Activated CD4-positive, alpha-beta memory T cell treated with anti-CD3 and anti-CD28 coated beads for 36 hours (primary cell): ENCODE results near the gene S100B. TPM values are rescaled to one million over a fixed set of nuclear protein-coding genes. Genes with fewer than 3 reads are reported as not detected.

Source experiments
- CTCF ChIA-PET: fragments of 350-600 bp; sonication (Branson Sonifier 250); formaldehyde crosslinking; loops from one replicate; lab custom pipeline; 2021; ENCODE audit warnings: antibody characterized with exemption, inconsistent platforms; lab: Charles Lee
- POLR2A ChIA-PET: fragments of 350-600 bp; sonication (Branson Sonifier 250); formaldehyde crosslinking; loops from one replicate; lab custom pipeline; 2021; ENCODE audit warnings: antibody characterized with exemption; lab: Charles Lee
- DNase-seq: peaks from one replicate; pipeline ENCODE4 v3.0.0-alpha.2; 2020
- H3K27ac Mint-ChIP-seq: one replicate; pipeline ENCODE4 v1.8.0; 2021; ENCODE audit warnings: mixed read lengths
- H3K27me3 Mint-ChIP-seq: one replicate; pipeline ENCODE4 v1.8.0; 2021; ENCODE audit warnings: mixed read lengths
- H3K36me3 Mint-ChIP-seq: one replicate; pipeline ENCODE4 v1.8.0; 2021; ENCODE audit warnings: mixed read lengths
- H3K4me1 Mint-ChIP-seq: one replicate; pipeline ENCODE4 v1.8.0; 2021; ENCODE audit warnings: low read depth, mixed read lengths
- H3K4me3 Mint-ChIP-seq: one replicate; pipeline ENCODE4 v1.8.0; 2021; ENCODE audit warnings: mild to moderate bottlenecking, mixed read lengths
- H3K9me3 Mint-ChIP-seq: one replicate; pipeline ENCODE4 v1.8.0; 2021; ENCODE audit warnings: mixed read lengths
- intact Hi-C: fragments of 100-400 bp; cut with micrococcal nuclease; formaldehyde crosslinking; loops from one replicate; pipeline ENCODE4 v1.15.1; 2023
- total RNA-seq, 2 experiments: library from RNA; stranded (reverse); gene quantifications; one replicate each; pipeline ENCODE4 v1.2.3, GENCODE V29; 2021

Gene S100B
- total RNA-seq, 2 experiments from 2014 or later, result not detected

DNA sequence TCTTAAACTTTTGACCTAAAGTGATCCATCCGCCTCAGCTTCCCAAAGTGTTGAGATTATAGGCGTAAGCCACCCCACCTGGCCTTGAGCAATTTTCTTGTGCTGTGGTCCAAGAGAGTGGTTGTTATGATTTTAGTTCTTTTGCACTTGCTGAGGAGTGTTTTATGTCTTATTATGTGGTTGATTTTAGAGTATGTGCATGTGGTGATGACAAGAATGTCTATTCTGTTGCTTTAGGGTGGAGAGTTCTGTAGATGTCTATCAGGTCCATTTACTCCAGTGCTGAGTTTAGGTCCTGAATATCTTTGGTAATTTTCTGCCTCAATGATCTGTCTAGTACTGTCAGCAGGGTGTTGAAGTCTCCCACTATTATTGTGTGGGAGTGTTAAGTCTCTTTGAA is 11.2 kb upstream of the S100B start:
- CTCF ChIA-PET, result interaction anchor here (1.7 kb wide), 1 partner anchor 24 kb away, joined by 4 read pairs; no protein-coding TSS in a partner anchor

GRCh38 chr21:46613391-46613790 is 8.5 kb upstream of the S100B start:
- POLR2A ChIA-PET, result no interaction called here
- Mint-ChIP-seq H3K4me1 (no peaks in the 10 kb centered on the region), H3K9me3 (no peaks in the 10 kb centered on the region), H3K36me3 (no peaks in the 10 kb centered on the region), H3K27me3 (peaks cover 2% of the 10 kb centered on the region), H3K4me3 (no peak overlapping the region), H3K27ac (no peak overlapping the region)
- CTCF ChIA-PET, result no interaction called here
- intact Hi-C loops, result no loop called here
- DNase-seq, result no peak

More for the DNA sequence above, 11.2 kb upstream of the S100B start:
- POLR2A ChIA-PET, result no interaction called here
- no peak for DNase-seq
- H3K4me1 Mint-ChIP-seq, result peaks cover 5% of the 10 kb centered on the region
- H3K27me3 Mint-ChIP-seq, result peaks cover 2% of the 10 kb centered on the region
- H3K4me3 Mint-ChIP-seq, result no peak overlapping the region
- H3K27ac Mint-ChIP-seq, result no peak overlapping the region
- H3K9me3 Mint-ChIP-seq, result no peaks in the 10 kb centered on the region
- H3K36me3 Mint-ChIP-seq, result no peaks in the 10 kb centered on the region
- intact Hi-C loops, result no loop called here

- ChIA-PET POLR2A (no interaction called here), CTCF (no interaction called here)
- Mint-ChIP-seq H3K27me3 (no peaks in the 10 kb centered on the region), H3K36me3 (no peaks in the 10 kb centered on the region), H3K27ac (no peak overlapping the region), H3K4me1 (peaks cover 19% of the 10 kb centered on the region), H3K9me3 (no peaks in the 10 kb centered on the region), H3K4me3 (no peak overlapping the region)
- DNase-seq, result no peak
- intact Hi-C loops, result no loop called here
Measured at GRCh38 chr21:46610018-46610701, 5.3 kb upstream of the S100B start.

GRCh38 chr21:46608672-46609111 is 3.8 kb upstream of the S100B start:
- no peak for DNase-seq
- H3K9me3 Mint-ChIP-seq, result no peaks in the 10 kb centered on the region
- no peak overlapping the region for H3K4me3 Mint-ChIP-seq
- ChIA-PET CTCF (no interaction called here), POLR2A (no interaction called here)
- no peaks in the 10 kb centered on the region for H3K27me3 Mint-ChIP-seq
- intact Hi-C loops, result no loop called here
- peaks cover 24% of the 10 kb centered on the region for H3K4me1 Mint-ChIP-seq
- no peak overlapping the region for H3K27ac Mint-ChIP-seq
- H3K36me3 Mint-ChIP-seq, result no peaks in the 10 kb centered on the region

GRCh38 chr21:46607636-46608035 is 2.8 kb upstream of the S100B start:
- DNase-seq, result no peak
- ChIA-PET CTCF (no interaction called here), POLR2A (no interaction called here)
- H3K9me3 Mint-ChIP-seq, result no peaks in the 10 kb centered on the region
- no peak overlapping the region for H3K4me3 Mint-ChIP-seq
- H3K36me3 Mint-ChIP-seq, result no peaks in the 10 kb centered on the region
- intact Hi-C loops, result no loop called here
- H3K27ac Mint-ChIP-seq, result no peak overlapping the region
- peaks cover 24% of the 10 kb centered on the region for H3K4me1 Mint-ChIP-seq
- H3K27me3 Mint-ChIP-seq, result no peaks in the 10 kb centered on the region

DNA sequence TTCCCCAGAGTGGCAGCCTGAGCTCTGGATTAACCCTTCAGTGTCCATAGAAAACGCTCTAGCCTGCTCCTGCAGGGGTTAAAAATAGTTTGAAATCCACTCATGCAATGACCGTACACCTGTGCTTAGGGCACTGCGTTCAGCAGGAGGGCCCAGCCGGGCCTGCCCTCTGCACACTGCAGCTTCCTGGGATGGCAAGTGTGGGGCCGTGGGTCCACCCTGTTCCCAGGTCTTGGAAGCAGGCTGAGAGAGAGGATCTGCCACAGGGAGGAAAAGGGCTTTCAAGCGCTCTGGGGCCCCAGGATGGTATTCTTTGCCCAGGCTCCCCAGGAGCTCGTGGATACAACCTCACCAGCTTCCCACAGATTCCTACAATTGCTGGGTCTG is 1.5 kb upstream of the S100B start:
- ChIA-PET POLR2A (no interaction called here), CTCF (no interaction called here)
- Mint-ChIP-seq H3K27me3 (no peaks in the 10 kb centered on the region), H3K4me1 (peaks cover 24% of the 10 kb centered on the region), H3K36me3 (no peaks in the 10 kb centered on the region), H3K9me3 (no peaks in the 10 kb centered on the region), H3K4me3 (no peak overlapping the region), H3K27ac (no peak overlapping the region)
- DNase-seq, result no peak
- intact Hi-C loops, result no loop called here

DNA sequence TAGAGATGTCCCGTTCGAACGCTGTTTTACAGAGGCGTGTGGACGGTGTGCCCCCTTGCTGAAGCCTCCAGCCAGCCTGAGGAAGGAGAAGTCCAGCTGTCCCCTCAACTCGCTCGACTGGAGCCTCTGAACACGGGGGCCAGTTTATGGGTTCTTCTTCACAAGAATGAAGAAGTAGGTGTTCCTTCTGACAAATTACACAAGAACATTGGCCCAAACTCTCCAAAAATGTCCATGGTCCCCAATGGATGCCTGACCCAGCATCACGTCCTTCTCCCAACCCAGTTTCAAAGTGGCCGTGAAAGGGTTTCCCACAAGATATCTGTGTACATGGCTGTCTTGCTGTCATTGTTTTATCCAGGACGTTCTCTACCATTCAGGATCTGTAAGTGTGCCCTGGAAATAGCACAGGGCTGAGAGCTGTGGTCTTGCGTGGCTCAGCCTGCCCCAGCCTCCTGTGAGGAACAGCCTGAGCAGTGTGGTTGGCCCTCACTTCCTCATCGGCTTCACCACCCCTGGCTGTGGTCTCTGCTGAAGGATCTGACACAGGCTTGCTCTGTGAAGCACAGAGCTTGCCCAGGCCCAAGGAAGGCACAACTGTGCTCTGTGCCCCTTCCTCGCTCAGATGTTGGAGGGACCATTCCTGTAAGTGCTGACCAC is 1.0 kb upstream of the S100B start:
- peak; percentile 53 for DNase-seq
- Mint-ChIP-seq H3K4me1 (peaks cover 24% of the 10 kb centered on the region), H3K4me3 (no peak overlapping the region), H3K36me3 (no peaks in the 10 kb centered on the region), H3K27ac (peak overlapping the region; percentile 25), H3K9me3 (no peaks in the 10 kb centered on the region), H3K27me3 (no peaks in the 10 kb centered on the region)
- ChIA-PET POLR2A (no interaction called here), CTCF (no interaction called here)
- intact Hi-C loops, result no loop called here

GRCh38 chr21:46604329-46604974 is 430 bp downstream of the S100B start:
- no peak overlapping the region for H3K27ac Mint-ChIP-seq
- no peak for DNase-seq
- H3K9me3 Mint-ChIP-seq, result no peaks in the 10 kb centered on the region
- H3K36me3 Mint-ChIP-seq, result no peaks in the 10 kb centered on the region
- ChIA-PET POLR2A (no interaction called here), CTCF (no interaction called here)
- peaks cover 24% of the 10 kb centered on the region for H3K4me1 Mint-ChIP-seq
- intact Hi-C loops, result no loop called here
- no peak overlapping the region for H3K4me3 Mint-ChIP-seq
- H3K27me3 Mint-ChIP-seq, result no peaks in the 10 kb centered on the region

- peaks cover 24% of the 10 kb centered on the region for H3K4me1 Mint-ChIP-seq
- no peak overlapping the region for H3K4me3 Mint-ChIP-seq
- H3K27me3 Mint-ChIP-seq, result no peaks in the 10 kb centered on the region
Measured at GRCh38 chr21:46603228-46603627, 1.7 kb downstream of the S100B start.

DNA sequence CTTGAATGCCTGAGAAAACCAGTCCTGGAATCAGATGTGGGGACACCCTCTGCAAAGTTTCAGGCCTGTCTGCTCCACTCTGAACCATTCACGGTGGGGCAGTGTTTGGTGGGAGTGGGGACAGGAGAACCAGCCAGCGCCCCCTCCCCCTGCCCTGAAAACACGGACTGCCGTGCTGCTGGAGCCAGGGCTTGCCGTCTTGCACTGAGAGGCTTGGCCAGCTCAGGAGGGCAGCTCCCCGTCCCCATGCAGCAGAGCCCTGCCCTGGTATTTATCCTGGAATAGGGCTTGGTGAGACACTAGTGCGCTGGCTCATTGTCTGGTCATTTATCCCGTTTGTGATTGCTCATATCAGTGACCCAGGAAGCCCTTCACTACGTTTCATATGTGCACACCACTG is 3.9 kb downstream of the S100B start:
- Mint-ChIP-seq H3K27ac (no peak overlapping the region), H3K4me1 (peaks cover 13% of the 10 kb centered on the region), H3K4me3 (no peak overlapping the region), H3K27me3 (no peaks in the 10 kb centered on the region), H3K9me3 (no peaks in the 10 kb centered on the region), H3K36me3 (no peaks in the 10 kb centered on the region)
- no peak for DNase-seq
- ChIA-PET CTCF (no interaction called here), POLR2A (no interaction called here)
- intact Hi-C loops, result no loop called here

More at GRCh38 chr21:46603228-46603627, 1.7 kb downstream of the S100B start:
- POLR2A ChIA-PET, result no interaction called here
- no peaks in the 10 kb centered on the region for H3K9me3 Mint-ChIP-seq
- intact Hi-C loops, result no loop called here
- no peaks in the 10 kb centered on the region for H3K36me3 Mint-ChIP-seq
- CTCF ChIA-PET, result no interaction called here
- no peak for DNase-seq
- H3K27ac Mint-ChIP-seq, result no peak overlapping the region

GRCh38 chr21:46600305-46600704 is 4.6 kb downstream of the S100B start:
- DNase-seq, result no peak
- POLR2A ChIA-PET, result no interaction called here
- intact Hi-C loops, result no loop called here
- H3K27me3 Mint-ChIP-seq, result no peaks in the 10 kb centered on the region
- no peaks in the 10 kb centered on the region for H3K36me3 Mint-ChIP-seq
- H3K4me3 Mint-ChIP-seq, result no peak overlapping the region
- no peaks in the 10 kb centered on the region for H3K9me3 Mint-ChIP-seq
- peaks cover 6% of the 10 kb centered on the region for H3K4me1 Mint-ChIP-seq
- CTCF ChIA-PET, result no interaction called here
- no peak overlapping the region for H3K27ac Mint-ChIP-seq

- intact Hi-C loops, result no loop called here
- ChIA-PET CTCF (no interaction called here), POLR2A (no interaction called here)
- H3K36me3 Mint-ChIP-seq, result no peaks in the 10 kb centered on the region
- peaks cover 7% of the 10 kb centered on the region for H3K9me3 Mint-ChIP-seq
- H3K4me1 Mint-ChIP-seq, result no peaks in the 10 kb centered on the region
- no peak overlapping the region for H3K27ac Mint-ChIP-seq
- DNase-seq, result no peak
- H3K4me3 Mint-ChIP-seq, result no peak overlapping the region
- no peaks in the 10 kb centered on the region for H3K27me3 Mint-ChIP-seq
Measured at GRCh38 chr21:46598581-46599572, 6.0 kb downstream of the S100B start.
